ENCODE measurements around the gene LCP2. TPM values are rescaled to one million over a fixed set of nuclear protein-coding genes. Genes with fewer than 3 reads are reported as not detected.
A peak's percentile ranks its signal among the peaks of the same experiment; 100 is the strongest.

Gene LCP2
- total RNA-seq, 1 donor from 2014 or later = 25.5 TPM

GRCh38 chr5:170317499-170317898, 19.9 kb upstream of the LCP2 start:
- no peak for DNase-seq (ENCODE audit: extremely low spot score in 2 of 2)
- no peak overlapping the region for H3K4me3 ChIP-seq
- intact Hi-C loops (cut with DNase I) = no loop called here
- no peaks in the 10 kb centered on the region for H3K9me3 ChIP-seq
- no peak overlapping the region for H3K27ac ChIP-seq
- no peak for TF ChIP-seq POLR2AphosphoS5 (IDR thresholded peaks at IDR 0.05; ENCODE audit: insufficient read depth in 1 of 2, low read depth in 1 of 2)
- H3K4me1 ChIP-seq = peaks cover 24% of the 10 kb centered on the region
- H3K36me3 ChIP-seq = no peaks in the 10 kb centered on the region
- H3K27me3 ChIP-seq = no peaks in the 10 kb centered on the region

- Histone ChIP-seq H3K9me3 (no peaks in the 10 kb centered on the region), H3K4me1 (peaks cover 29% of the 10 kb centered on the region), H3K27ac (no peak overlapping the region), H3K36me3 (no peaks in the 10 kb centered on the region), H3K27me3 (no peaks in the 10 kb centered on the region), H3K4me3 (no peak overlapping the region)
- intact Hi-C loops (cut with DNase I) = no loop called here
- no peak for DNase-seq (ENCODE audit: extremely low spot score in 2 of 2)
- TF ChIP-seq POLR2AphosphoS5 (IDR thresholded peaks at IDR 0.05; ENCODE audit: insufficient read depth in 1 of 2, low read depth in 1 of 2) (no peak), POLR2A (IDR thresholded peaks at IDR 0.05) (no peak), CTCF (IDR thresholded peaks at IDR 0.05) (no peak)
Observed at GRCh38 chr5:170316937-170317336, 19.4 kb upstream of the LCP2 start.

- no peaks in the 10 kb centered on the region for H3K9me3 ChIP-seq
- TF ChIP-seq POLR2AphosphoS5 (IDR thresholded peaks at IDR 0.05; ENCODE audit: insufficient read depth in 1 of 2, low read depth in 1 of 2) (peak; percentile 18 to 96), POLR2A (IDR thresholded peaks at IDR 0.05) (no peak)
- no peaks in the 10 kb centered on the region for H3K36me3 ChIP-seq
- intact Hi-C loops (cut with DNase I) = no loop called here
- H3K4me3 ChIP-seq = no peak overlapping the region
- H3K27me3 ChIP-seq = no peaks in the 10 kb centered on the region
- peak overlapping the region; percentile 89 for H3K27ac ChIP-seq
- peaks cover 32% of the 10 kb centered on the region for H3K4me1 ChIP-seq
- peak in 1 of 2 donors; percentile 98 for DNase-seq (ENCODE audit: extremely low spot score in 2 of 2)
Observed at GRCh38 chr5:170315154-170315553, 17.6 kb upstream of the LCP2 start.

GRCh38 chr5:170314541-170315095, 17.0 kb upstream of the LCP2 start:
- peak in 1 of 2 donors; percentile 84 for DNase-seq (ENCODE audit: extremely low spot score in 2 of 2)
- Histone ChIP-seq H3K4me1 (peaks cover 34% of the 10 kb centered on the region), H3K4me3 (no peak overlapping the region), H3K27me3 (no peaks in the 10 kb centered on the region), H3K36me3 (no peaks in the 10 kb centered on the region), H3K27ac (peak overlapping the region; percentile 89), H3K9me3 (no peaks in the 10 kb centered on the region)
- TF ChIP-seq POLR2AphosphoS5 (IDR thresholded peaks at IDR 0.05; ENCODE audit: insufficient read depth in 1 of 2, low read depth in 1 of 2) = peak in 1 of 2 donors; percentile 4
- no peak for TF ChIP-seq CTCF (IDR thresholded peaks at IDR 0.05)
- TF ChIP-seq POLR2A (IDR thresholded peaks at IDR 0.05) = no peak
- intact Hi-C loops (cut with DNase I) = no loop called here

- no peak for TF ChIP-seq CTCF (IDR thresholded peaks at IDR 0.05)
- no peak for TF ChIP-seq POLR2AphosphoS5 (IDR thresholded peaks at IDR 0.05; ENCODE audit: insufficient read depth in 1 of 2, low read depth in 1 of 2)
- TF ChIP-seq POLR2A (IDR thresholded peaks at IDR 0.05) = no peak
- intact Hi-C loops (cut with DNase I) = no loop called here
- H3K4me1 ChIP-seq = peaks cover 38% of the 10 kb centered on the region
Observed at GRCh38 chr5:170313816-170314215, 16.2 kb upstream of the LCP2 start.

GRCh38 chr5:170313344-170313743, 15.8 kb upstream of the LCP2 start:
- H3K27ac ChIP-seq = peak overlapping the region; percentile 89
- no peak overlapping the region for H3K4me3 ChIP-seq
- intact Hi-C loops (cut with DNase I) = no loop called here
- H3K36me3 ChIP-seq = no peaks in the 10 kb centered on the region
- H3K27me3 ChIP-seq = no peaks in the 10 kb centered on the region
- H3K4me1 ChIP-seq = peaks cover 38% of the 10 kb centered on the region
- H3K9me3 ChIP-seq = no peaks in the 10 kb centered on the region
- no peak for TF ChIP-seq POLR2A (IDR thresholded peaks at IDR 0.05)
- no peak for TF ChIP-seq POLR2AphosphoS5 (IDR thresholded peaks at IDR 0.05; ENCODE audit: insufficient read depth in 1 of 2, low read depth in 1 of 2)
- DNase-seq (ENCODE audit: extremely low spot score in 2 of 2) = peak in 1 of 2 donors; percentile 22

More at GRCh38 chr5:170313816-170314215, 16.2 kb upstream of the LCP2 start:
- Histone ChIP-seq H3K9me3 (no peaks in the 10 kb centered on the region), H3K36me3 (no peaks in the 10 kb centered on the region), H3K4me3 (no peak overlapping the region), H3K27ac (peak overlapping the region; percentile 89), H3K27me3 (no peaks in the 10 kb centered on the region)
- DNase-seq (ENCODE audit: extremely low spot score in 2 of 2) = peak in 1 of 2 donors; percentile 60
